Measurements from ENCODE around the gene MRGPRF. TPM values are rescaled to one million over a fixed set of nuclear protein-coding genes. Genes with fewer than 3 reads are reported as not detected.

MRGPRF gene
- total RNA-seq, 1 donor from 2014 or later = 0.53 TPM

DNA sequence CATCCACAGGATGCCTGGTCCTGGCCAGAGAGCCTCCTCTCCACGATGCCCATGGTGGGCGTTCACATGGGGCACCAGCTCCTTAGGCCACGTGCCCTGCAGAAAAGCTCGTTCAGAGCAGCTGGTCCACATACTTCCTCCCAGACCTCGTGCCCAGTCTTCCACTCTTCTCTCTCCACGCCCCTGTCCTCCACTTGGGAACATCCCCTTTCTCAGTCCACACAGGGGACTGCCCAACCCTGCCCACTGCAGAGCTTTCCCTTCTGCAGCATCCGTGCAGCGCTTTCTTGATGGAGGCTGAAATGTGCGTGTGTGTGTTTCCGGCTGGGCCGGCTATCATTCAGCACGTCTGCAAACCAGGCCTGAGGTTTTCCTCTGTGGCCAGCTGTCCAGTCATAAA is 46.9 kb upstream of the MRGPRF start:
- DNase-seq (ENCODE audit: low read depth) = no peak
- Histone ChIP-seq H3K36me3 (ENCODE audit: control insufficient read depth, insufficient read depth, low read length) (peaks cover 12% of the 10 kb centered on the region), H3K27me3 (ENCODE audit: control insufficient read depth, insufficient read depth, low read length) (no peaks in the 10 kb centered on the region), H3K4me3 (ENCODE audit: low read depth, low read length) (no peak overlapping the region)
- no peak for FAIRE-seq
- TF ChIP-seq, protein P1, sequence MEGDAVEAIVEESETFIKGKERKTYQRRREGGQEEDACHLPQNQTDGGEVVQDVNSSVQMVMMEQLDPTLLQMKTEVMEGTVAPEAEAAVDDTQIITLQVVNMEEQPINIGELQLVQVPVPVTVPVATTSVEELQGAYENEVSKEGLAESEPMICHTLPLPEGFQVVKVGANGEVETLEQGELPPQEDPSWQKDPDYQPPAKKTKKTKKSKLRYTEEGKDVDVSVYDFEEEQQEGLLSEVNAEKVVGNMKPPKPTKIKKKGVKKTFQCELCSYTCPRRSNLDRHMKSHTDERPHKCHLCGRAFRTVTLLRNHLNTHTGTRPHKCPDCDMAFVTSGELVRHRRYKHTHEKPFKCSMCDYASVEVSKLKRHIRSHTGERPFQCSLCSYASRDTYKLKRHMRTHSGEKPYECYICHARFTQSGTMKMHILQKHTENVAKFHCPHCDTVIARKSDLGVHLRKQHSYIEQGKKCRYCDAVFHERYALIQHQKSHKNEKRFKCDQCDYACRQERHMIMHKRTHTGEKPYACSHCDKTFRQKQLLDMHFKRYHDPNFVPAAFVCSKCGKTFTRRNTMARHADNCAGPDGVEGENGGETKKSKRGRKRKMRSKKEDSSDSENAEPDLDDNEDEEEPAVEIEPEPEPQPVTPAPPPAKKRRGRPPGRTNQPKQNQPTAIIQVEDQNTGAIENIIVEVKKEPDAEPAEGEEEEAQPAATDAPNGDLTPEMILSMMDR (IDR thresholded peaks at IDR 0.05; ENCODE audit: insufficient read depth, low read length, severe bottlenecking) = no peak

DNA sequence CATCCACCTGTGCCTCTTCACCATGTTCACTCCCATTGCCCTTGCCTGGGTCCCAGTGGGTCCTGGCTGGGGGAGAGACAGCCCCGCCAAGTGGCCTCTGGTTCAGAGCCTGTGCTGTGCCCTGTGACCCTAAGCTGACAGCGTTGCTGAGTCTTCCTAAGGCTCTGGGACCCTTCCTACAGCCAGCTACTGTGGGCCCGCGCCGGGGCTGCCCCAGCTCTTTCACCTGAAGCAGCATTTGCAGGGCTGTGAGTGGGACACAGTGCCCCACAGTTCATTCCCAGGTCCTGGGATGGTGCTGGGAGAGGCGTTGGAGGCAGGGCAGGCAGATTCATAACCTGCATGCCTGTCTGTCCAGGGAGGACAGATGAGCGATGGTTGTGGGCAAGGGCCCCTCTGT is 46.4 kb upstream of the MRGPRF start:
- TF ChIP-seq, protein P1 (IDR thresholded peaks at IDR 0.05; ENCODE audit: insufficient read depth, low read length, severe bottlenecking) = no peak
- FAIRE-seq (no peak), DNase-seq (ENCODE audit: low read depth) (no peak)
- Histone ChIP-seq H3K36me3 (ENCODE audit: control insufficient read depth, insufficient read depth, low read length) (peaks cover 12% of the 10 kb centered on the region), H3K27me3 (ENCODE audit: control insufficient read depth, insufficient read depth, low read length) (no peaks in the 10 kb centered on the region), H3K4me3 (ENCODE audit: low read depth, low read length) (no peak overlapping the region)

DNA sequence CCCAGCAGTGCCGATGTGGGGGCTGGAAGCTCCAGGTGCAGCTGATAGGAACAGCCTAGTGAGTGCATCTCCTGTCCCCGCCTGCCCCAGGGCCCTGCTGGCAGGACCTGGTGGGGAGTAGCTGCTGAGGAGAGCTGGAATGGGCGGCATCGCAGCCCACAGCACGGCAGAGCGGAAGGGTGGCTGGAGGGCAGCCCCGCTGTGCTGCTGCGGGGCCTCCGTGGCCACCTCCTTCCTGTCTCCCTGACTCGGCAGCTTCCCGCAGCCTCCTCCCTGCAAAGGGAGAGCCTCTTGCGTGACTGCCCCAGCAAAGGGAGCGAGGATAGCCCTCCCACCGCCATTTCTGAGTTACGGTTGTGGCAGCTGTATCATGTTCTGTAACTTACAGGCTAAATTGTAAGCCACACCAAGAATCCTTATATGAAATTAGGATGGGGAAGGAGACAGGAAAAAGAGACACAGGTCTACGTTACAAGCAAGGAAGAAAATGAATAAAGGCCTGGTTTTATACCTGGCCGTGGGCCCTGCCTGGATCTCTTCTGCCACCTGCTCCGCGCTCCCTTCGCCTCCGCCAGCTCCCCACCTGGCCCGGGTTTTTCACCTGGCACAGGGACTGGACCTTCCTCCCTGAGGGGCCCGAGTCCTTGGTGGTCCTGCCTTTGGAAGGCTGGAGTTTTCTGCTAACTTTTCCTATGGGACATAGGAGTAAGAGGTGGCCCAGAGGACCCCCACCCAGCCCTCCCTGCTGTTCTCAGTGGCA is 45.6 kb upstream of the MRGPRF start:
- FAIRE-seq (no peak), DNase-seq (ENCODE audit: low read depth) (no peak)
- TF ChIP-seq, protein P1 (IDR thresholded peaks at IDR 0.05; ENCODE audit: insufficient read depth, low read length, severe bottlenecking) = no peak
- H3K36me3 ChIP-seq (ENCODE audit: control insufficient read depth, insufficient read depth, low read length) = peaks cover 10% of the 10 kb centered on the region
- no peak overlapping the region for H3K4me3 ChIP-seq (ENCODE audit: low read depth, low read length)
- H3K27me3 ChIP-seq (ENCODE audit: control insufficient read depth, insufficient read depth, low read length) = no peaks in the 10 kb centered on the region

DNA sequence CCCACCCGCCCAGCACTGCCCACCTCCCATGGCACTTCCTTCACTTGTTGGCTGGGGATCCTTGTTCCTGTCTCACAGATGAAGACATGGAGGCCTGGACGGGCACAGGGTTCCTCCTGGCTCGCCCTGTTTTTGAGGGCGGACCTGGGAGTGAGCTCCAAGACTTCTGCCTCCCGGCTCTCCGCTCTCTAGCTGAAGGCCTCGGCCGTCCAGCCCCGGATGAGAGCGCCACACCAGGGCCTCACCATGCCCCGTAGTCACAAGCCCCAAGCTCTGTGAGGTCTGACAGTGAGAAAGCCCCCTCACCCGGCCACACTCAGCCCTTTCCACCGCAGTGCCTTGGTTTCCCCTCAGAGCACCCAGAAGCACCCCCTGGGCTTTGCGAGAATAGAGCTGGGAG is 44.8 kb upstream of the MRGPRF start:
- peaks cover 5% of the 10 kb centered on the region for H3K36me3 ChIP-seq (ENCODE audit: control insufficient read depth, insufficient read depth, low read length)
- DNase-seq (ENCODE audit: low read depth) (no peak), FAIRE-seq (no peak)
- TF ChIP-seq, protein P1 (IDR thresholded peaks at IDR 0.05; ENCODE audit: insufficient read depth, low read length, severe bottlenecking) = no peak
- H3K27me3 ChIP-seq (ENCODE audit: control insufficient read depth, insufficient read depth, low read length) = no peaks in the 10 kb centered on the region
- no peak overlapping the region for H3K4me3 ChIP-seq (ENCODE audit: low read depth, low read length)

DNA sequence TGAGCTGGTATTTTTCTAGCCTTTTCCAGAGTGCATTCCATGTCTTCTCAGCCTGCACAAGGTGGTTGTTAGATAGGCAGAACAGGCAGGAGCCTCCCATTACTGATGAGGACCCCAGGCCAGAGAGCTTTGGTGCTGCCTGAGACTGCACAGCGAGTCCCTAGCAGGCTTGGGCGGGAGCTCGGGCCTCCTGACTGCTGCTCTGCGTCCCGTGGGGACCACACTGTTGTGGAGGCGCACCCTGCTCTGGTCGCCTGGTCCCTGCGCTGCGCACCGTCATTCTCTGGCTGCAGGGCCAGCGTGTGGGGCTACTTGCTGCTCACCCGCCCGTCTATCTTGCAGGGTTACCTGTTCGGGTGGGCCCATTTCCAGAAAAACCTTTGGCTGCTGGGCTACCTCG is 44.2 kb upstream of the MRGPRF start:
- Histone ChIP-seq H3K27me3 (ENCODE audit: control insufficient read depth, insufficient read depth, low read length) (no peaks in the 10 kb centered on the region), H3K36me3 (ENCODE audit: control insufficient read depth, insufficient read depth, low read length) (peaks cover 3% of the 10 kb centered on the region), H3K4me3 (ENCODE audit: low read depth, low read length) (no peak overlapping the region)
- TF ChIP-seq, protein P1 (IDR thresholded peaks at IDR 0.05; ENCODE audit: insufficient read depth, low read length, severe bottlenecking) = no peak
- no peak for DNase-seq (ENCODE audit: low read depth)
- FAIRE-seq = no peak

All from bronchial epithelial cell (primary cell).